ENCODE measurements around the gene C10orf62.
"Not testable (repeated sequence)": the region's sequence is repeated elsewhere in the genome, so short reads cannot be mapped to it uniquely, and the experiment has no call there.

The C10orf62 gene

GRCh38 chr10:97612386-97612785 lies 22.9 kb downstream of the C10orf62 start:
- no peak for FAIRE-seq
- DNase-seq (ENCODE audit: insufficient read length), result no peak

GRCh38 chr10:97618285-97618684 lies 28.8 kb downstream of the C10orf62 start:
- no peak for TF ChIP-seq TAF1 (IDR thresholded peaks at IDR 0.05; ENCODE audit: borderline replicate concordance, low read depth, low read length)
- no peak for TF ChIP-seq POLR2A (IDR thresholded peaks at IDR 0.05; ENCODE audit: low read depth, low read length)
- no peak for TF ChIP-seq POLR2AphosphoS5 (IDR thresholded peaks at IDR 0.05; ENCODE audit: low read depth, low read length)
- no peak for DNase-seq (ENCODE audit: insufficient read length)
- FAIRE-seq, result no peak

More at GRCh38 chr10:97612386-97612785, 22.9 kb downstream of the C10orf62 start:
- TF ChIP-seq POLR2A (IDR thresholded peaks at IDR 0.05; ENCODE audit: low read depth, low read length) (no peak), POLR2AphosphoS5 (IDR thresholded peaks at IDR 0.05; ENCODE audit: low read depth, low read length) (no peak), TAF1 (IDR thresholded peaks at IDR 0.05; ENCODE audit: borderline replicate concordance, low read depth, low read length) (no peak)

- no peak for FAIRE-seq
- TF ChIP-seq POLR2A (IDR thresholded peaks at IDR 0.05; ENCODE audit: low read depth, low read length) (no peak), POLR2AphosphoS5 (IDR thresholded peaks at IDR 0.05; ENCODE audit: low read depth, low read length) (no peak), TAF1 (IDR thresholded peaks at IDR 0.05; ENCODE audit: borderline replicate concordance, low read depth, low read length) (no peak)
- no peak for DNase-seq (ENCODE audit: insufficient read length)
These were observed 29.2 kb downstream of the C10orf62 start for GRCh38 chr10:97618733-97619132.

- no peak for TF ChIP-seq POLR2A (IDR thresholded peaks at IDR 0.05; ENCODE audit: low read depth, low read length)
- TF ChIP-seq TAF1 (IDR thresholded peaks at IDR 0.05; ENCODE audit: borderline replicate concordance, low read depth, low read length), result no peak
- FAIRE-seq, result no peak
- no peak for DNase-seq (ENCODE audit: insufficient read length)
These were observed 33.8 kb downstream of the C10orf62 start for GRCh38 chr10:97623277-97623676.

GRCh38 chr10:97627731-97628130 lies 38.2 kb downstream of the C10orf62 start:
- DNase-seq (ENCODE audit: insufficient read length) (no peak), FAIRE-seq (no peak)
- TF ChIP-seq POLR2A (IDR thresholded peaks at IDR 0.05; ENCODE audit: low read depth, low read length), result no peak
- no peak for TF ChIP-seq POLR2AphosphoS5 (IDR thresholded peaks at IDR 0.05; ENCODE audit: low read depth, low read length)
- TF ChIP-seq TAF1 (IDR thresholded peaks at IDR 0.05; ENCODE audit: borderline replicate concordance, low read depth, low read length), result no peak

- TF ChIP-seq POLR2A (IDR thresholded peaks at IDR 0.05; ENCODE audit: low read depth, low read length) (no peak), POLR2AphosphoS5 (IDR thresholded peaks at IDR 0.05; ENCODE audit: low read depth, low read length) (no peak), TAF1 (IDR thresholded peaks at IDR 0.05; ENCODE audit: borderline replicate concordance, low read depth, low read length) (no peak)
- no peak for FAIRE-seq
- no peak for DNase-seq (ENCODE audit: insufficient read length)
These were observed 38.7 kb downstream of the C10orf62 start for GRCh38 chr10:97628228-97628627.

- no peak for FAIRE-seq
- no peak for DNase-seq (ENCODE audit: insufficient read length)
- TF ChIP-seq TAF1 (IDR thresholded peaks at IDR 0.05; ENCODE audit: borderline replicate concordance, low read depth, low read length), result no peak
- no peak for TF ChIP-seq POLR2A (IDR thresholded peaks at IDR 0.05; ENCODE audit: low read depth, low read length)
- TF ChIP-seq POLR2AphosphoS5 (IDR thresholded peaks at IDR 0.05; ENCODE audit: low read depth, low read length), result no peak
These were observed 39.8 kb downstream of the C10orf62 start for GRCh38 chr10:97629289-97629688.

- DNase-seq (ENCODE audit: insufficient read length), result no peak
- FAIRE-seq, result no peak
- TF ChIP-seq POLR2AphosphoS5 (IDR thresholded peaks at IDR 0.05; ENCODE audit: low read depth, low read length) (no peak), TAF1 (IDR thresholded peaks at IDR 0.05; ENCODE audit: borderline replicate concordance, low read depth, low read length) (no peak), POLR2A (IDR thresholded peaks at IDR 0.05; ENCODE audit: low read depth, low read length) (no peak)
These were observed 41.6 kb downstream of the C10orf62 start for GRCh38 chr10:97631098-97631497.

- FAIRE-seq, result peak; percentile 97
- TF ChIP-seq POLR2A (IDR thresholded peaks at IDR 0.05; ENCODE audit: low read depth, low read length) (peak; percentile 51; the same call in 1 of the 2 replicates), POLR2AphosphoS5 (IDR thresholded peaks at IDR 0.05; ENCODE audit: low read depth, low read length) (no peak), TAF1 (IDR thresholded peaks at IDR 0.05; ENCODE audit: borderline replicate concordance, low read depth, low read length) (peak; percentile 57; the same call in 1 of the 2 replicates)
- peak; percentile 88 for DNase-seq (ENCODE audit: insufficient read length)
These were observed 43.7 kb downstream of the C10orf62 start, which contains the start of gene MORN4 for GRCh38 chr10:97632949-97633884. Gene MORN4, minus strand, starts transcription at chr10:97633500. Its CDS starts 13,847 bp downstream, at chr10:97619653.

GRCh38 chr10:97633921-97634320 lies 44.4 kb downstream of the C10orf62 start:
- no peak for TF ChIP-seq POLR2A (IDR thresholded peaks at IDR 0.05; ENCODE audit: low read depth, low read length)
- TF ChIP-seq POLR2AphosphoS5 (IDR thresholded peaks at IDR 0.05; ENCODE audit: low read depth, low read length), result no peak
- no peak for TF ChIP-seq TAF1 (IDR thresholded peaks at IDR 0.05; ENCODE audit: borderline replicate concordance, low read depth, low read length)
- DNase-seq (ENCODE audit: insufficient read length), result no peak
- FAIRE-seq, result no peak

GRCh38 chr10:97635577-97635976 lies 46.1 kb downstream of the C10orf62 start:
- no peak for FAIRE-seq
- no peak for DNase-seq (ENCODE audit: insufficient read length)
- TF ChIP-seq POLR2AphosphoS5 (IDR thresholded peaks at IDR 0.05; ENCODE audit: low read depth, low read length) (no peak), TAF1 (IDR thresholded peaks at IDR 0.05; ENCODE audit: borderline replicate concordance, low read depth, low read length) (no peak), POLR2A (IDR thresholded peaks at IDR 0.05; ENCODE audit: low read depth, low read length) (no peak)

- not testable (repeated sequence) for FAIRE-seq; DNase-seq (ENCODE audit: insufficient read length)
These were observed 49.6 kb downstream of the C10orf62 start for GRCh38 chr10:97639090-97639489.
